Stomach (tissue), 9 donors: ENCODE results near the gene MAP3K5. TPM values are rescaled to one million over a fixed set of nuclear protein-coding genes. Genes with fewer than 3 reads are reported as not detected.

Source experiments
- DNase-seq, 2 donors: peaks; one replicate each; pipeline versions ENCODE4 v3.0.0 to v3.0.0-alpha.2; 2013 to 2019
- H3K27ac ChIP-seq, 5 donors: fragments of 200-600 bp in 4 of 5; sonication (generic) in 4 of 5; one replicate each; pipeline ENCODE4 v1.5.1; 2013 to 2019; ENCODE audit warnings: mild to moderate bottlenecking in 1 of 5, moderate library complexity in 1 of 5
- H3K27me3 ChIP-seq, 3 donors: fragments of 200-600 bp; sonication (generic); one replicate each; pipeline ENCODE4 v1.5.1; 2017 to 2019; ENCODE audit warnings: mixed run types in 1 of 3
- H3K36me3 ChIP-seq, 4 donors: fragments of 200-600 bp; sonication (generic); 1 replicate in 3 of 4; 2 replicates in 1 of 4; pipeline ENCODE4 v1.5.1; 2016 to 2019
- H3K4me1 ChIP-seq, 4 donors: fragments of 200-600 bp; sonication (generic); one replicate each; pipeline ENCODE4 v1.5.1; 2016 to 2019
- H3K4me3 ChIP-seq, 4 donors: fragments of 200-600 bp; sonication (generic) in 3 of 4; one replicate each; pipeline ENCODE4 v1.5.1; 2016 to 2019; ENCODE audit warnings: mild to moderate bottlenecking in 1 of 4
- H3K9me3 ChIP-seq, 4 donors: fragments of 200-600 bp; sonication (generic); one replicate each; pipeline ENCODE4 v1.5.1; 2016 to 2019
- EP300 ChIP-seq: sonication (generic); formaldehyde crosslinking; IDR thresholded peaks from one replicate; pipeline ENCODE4 v1.6.1; 2017; ENCODE audit warnings: antibody characterized with exemption
- POLR2A ChIP-seq, 4 donors: fragments of 450-650 bp; IDR thresholded peaks; one replicate each; pipeline ENCODE4 v1.6.1; 2016; ENCODE audit warnings: antibody characterized with exemption in 4 of 4, control low read depth in 2 of 4, mild to moderate bottlenecking in 1 of 4, moderate library complexity in 1 of 4
- POLR2AphosphoS5 ChIP-seq, 3 donors: sonication (generic); formaldehyde crosslinking; IDR thresholded peaks; one replicate each; pipeline ENCODE4 v1.6.1; 2016; ENCODE audit warnings: antibody characterized with exemption in 3 of 3
- WGBS, 5 donors: extraction: QIAGEN DNeasy Blood & Tissue Kit in 3 of 5; methylation state at CpG; one replicate each; pipeline versions ENCODE4 v1.1.5 to v1.1.7; 2013 to 2018; 5-methylcytosine and 5-hydroxymethylcytosine counted together
- intact Hi-C: fragments of 100-400 bp; cut with DNase I; formaldehyde crosslinking; loops from one replicate; pipeline ENCODE4 v1.15.1; 2023; ENCODE audit warnings: low total_unique reads
- polyA plus RNA-seq, 3 donors: library from polyadenylated mRNA; stranded (reverse); fragments of 200-250 nt; gene quantifications; one replicate each; pipeline ENCODE4 v1.2.3, GENCODE V29; 2013
- total RNA-seq, 5 donors: library from RNA; depleted of rRNA; stranded (reverse); fragments of >200 nt; gene quantifications; one replicate each; pipeline versions ENCODE4 v1.1.0 to v1.2.3, GENCODE V29; 2014 to 2016
- TF ChIP-seq, protein P1 (sequence below), 7 experiments: fragments of 450-650 bp in 4 of 7; fragments of 200-600 bp in 3 of 7; sonication (generic) in 3 of 7; IDR thresholded peaks; one replicate each; pipeline ENCODE4 v1.5.1; 2016 to 2019; ENCODE audit warnings: antibody characterized with exemption in 7 of 7, control low read depth in 2 of 7, mild to moderate bottlenecking in 1 of 7
- donor health status: healthy with polysubstance abuse.
- donor health status: Bipolar disorder and iron deficiency.
- donor health status: healthy.

Gene MAP3K5
- total and polyA plus RNA-seq, 8 donors, result 4.9 to 40.3 (median 23.6) TPM

DNA sequence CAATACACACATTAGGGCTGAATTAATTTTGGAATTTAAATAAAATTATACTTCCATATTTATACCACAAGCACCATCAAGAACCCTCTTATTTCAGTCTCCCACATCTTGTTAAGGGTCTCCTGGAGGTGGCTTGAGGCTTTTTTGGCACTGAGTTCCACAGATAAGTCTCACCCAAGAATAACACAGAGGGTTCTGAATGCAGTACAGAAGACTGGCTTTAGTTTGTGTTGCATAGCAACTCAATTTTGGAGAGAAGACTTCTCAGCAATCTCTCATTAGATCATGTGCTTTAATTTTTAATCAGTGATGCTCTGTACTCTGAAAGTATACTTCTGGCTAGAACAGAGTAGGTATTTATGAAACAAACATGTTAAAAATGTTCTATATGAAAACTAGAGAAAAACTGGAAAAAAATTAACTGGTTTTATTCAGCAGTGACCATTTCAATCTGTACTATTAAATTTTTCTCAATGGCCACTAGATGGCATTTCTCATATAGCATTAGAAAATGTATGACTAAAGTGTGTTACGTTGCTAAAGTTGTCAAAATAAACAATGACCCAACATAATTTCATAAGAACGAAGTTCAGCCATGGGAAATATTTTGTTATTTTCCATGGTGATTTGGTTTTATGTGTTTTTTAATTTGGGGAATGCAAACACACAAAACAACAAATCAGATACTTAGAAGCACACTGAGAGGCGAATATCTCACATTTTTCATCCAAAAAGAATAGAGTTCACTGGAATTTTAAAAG is 209.4 kb downstream of the MAP3K5 start:
- Histone ChIP-seq H3K4me3 (no peak overlapping the region), H3K27ac (peak overlapping the region in 4 of 5 donors; percentile 26 to 68 (median 54)), H3K4me1 (peaks cover 0 to 25% (median 13%) of the 10 kb centered on the region in 4 donors), H3K36me3 (peaks cover 13 to 82% (median 64%) of the 10 kb centered on the region in 4 donors), H3K9me3 (no peaks in the 10 kb centered on the region), H3K27me3 (no peaks in the 10 kb centered on the region)
- peak in 1 of 2 donors; percentile 65 for DNase-seq
- intact Hi-C loops, result no loop called here
- no peak for TF ChIP-seq POLR2A (IDR thresholded peaks at IDR 0.05)
- TF ChIP-seq POLR2AphosphoS5 (IDR thresholded peaks at IDR 0.05), result no peak
- TF ChIP-seq, protein P1, sequence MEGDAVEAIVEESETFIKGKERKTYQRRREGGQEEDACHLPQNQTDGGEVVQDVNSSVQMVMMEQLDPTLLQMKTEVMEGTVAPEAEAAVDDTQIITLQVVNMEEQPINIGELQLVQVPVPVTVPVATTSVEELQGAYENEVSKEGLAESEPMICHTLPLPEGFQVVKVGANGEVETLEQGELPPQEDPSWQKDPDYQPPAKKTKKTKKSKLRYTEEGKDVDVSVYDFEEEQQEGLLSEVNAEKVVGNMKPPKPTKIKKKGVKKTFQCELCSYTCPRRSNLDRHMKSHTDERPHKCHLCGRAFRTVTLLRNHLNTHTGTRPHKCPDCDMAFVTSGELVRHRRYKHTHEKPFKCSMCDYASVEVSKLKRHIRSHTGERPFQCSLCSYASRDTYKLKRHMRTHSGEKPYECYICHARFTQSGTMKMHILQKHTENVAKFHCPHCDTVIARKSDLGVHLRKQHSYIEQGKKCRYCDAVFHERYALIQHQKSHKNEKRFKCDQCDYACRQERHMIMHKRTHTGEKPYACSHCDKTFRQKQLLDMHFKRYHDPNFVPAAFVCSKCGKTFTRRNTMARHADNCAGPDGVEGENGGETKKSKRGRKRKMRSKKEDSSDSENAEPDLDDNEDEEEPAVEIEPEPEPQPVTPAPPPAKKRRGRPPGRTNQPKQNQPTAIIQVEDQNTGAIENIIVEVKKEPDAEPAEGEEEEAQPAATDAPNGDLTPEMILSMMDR (IDR thresholded peaks at IDR 0.05), result peak in 5 of 7 experiments; percentile 15 to 58 (median 50)
- WGBS, 5 donors, result 30 to 35% (median 32%) methylated on average over 3 of the region's 3 CpGs

DNA sequence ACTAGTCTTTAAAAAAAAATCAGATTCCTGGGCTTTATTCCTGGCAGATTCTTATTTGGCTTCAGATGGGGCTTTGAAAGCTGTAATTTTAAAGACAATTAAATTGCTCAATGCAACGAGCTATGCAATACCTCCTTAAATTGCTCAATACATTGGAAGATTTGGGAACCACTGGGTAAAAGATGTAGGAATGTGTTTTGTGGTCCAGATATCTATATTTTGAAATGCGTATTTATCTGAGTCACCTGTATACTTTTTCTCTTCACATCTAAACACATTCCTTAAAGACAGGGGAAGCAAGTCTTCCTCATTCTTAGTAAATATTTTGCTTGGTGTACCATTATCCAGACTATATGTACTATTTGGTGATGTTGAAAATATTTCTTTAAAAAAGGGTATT is 212.5 kb downstream of the MAP3K5 start:
- WGBS, 5 donors, result 87 to 96% (median 92%) methylated on average over 2 of the region's 2 CpGs
- no peak overlapping the region for H3K27ac ChIP-seq
- no peak for DNase-seq
- peaks cover 13 to 88% (median 73%) of the 10 kb centered on the region in 4 donors for H3K36me3 ChIP-seq
- no peaks in the 10 kb centered on the region for H3K27me3 ChIP-seq
- no peak overlapping the region for H3K4me3 ChIP-seq
- TF ChIP-seq, protein P1 (IDR thresholded peaks at IDR 0.05), result no peak
- TF ChIP-seq POLR2AphosphoS5 (IDR thresholded peaks at IDR 0.05), result no peak
- no peak for TF ChIP-seq EP300
- TF ChIP-seq POLR2A (IDR thresholded peaks at IDR 0.05), result no peak
- peaks cover 0 to 25% (median 14%) of the 10 kb centered on the region in 4 donors for H3K4me1 ChIP-seq
- intact Hi-C loops, result no loop called here
- H3K9me3 ChIP-seq, result no peaks in the 10 kb centered on the region

DNA sequence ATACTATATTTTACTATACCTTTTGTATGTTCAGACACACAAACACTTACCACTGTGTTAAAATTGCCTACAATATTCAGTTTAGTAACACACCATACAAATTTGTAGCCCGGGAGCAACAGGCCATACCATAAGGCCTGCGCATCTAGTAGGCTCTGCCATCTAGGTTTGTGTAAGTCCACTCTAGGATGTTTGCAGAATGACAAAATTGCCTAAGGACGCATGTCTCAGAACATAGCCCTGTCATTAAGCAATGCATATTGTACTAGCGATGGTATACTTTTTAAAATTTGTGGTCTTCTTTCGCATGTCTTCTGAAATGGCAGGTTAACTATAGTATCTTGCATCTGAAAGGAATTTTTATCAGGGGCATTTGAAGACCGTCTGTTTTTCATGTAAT is 215.5 kb downstream of the MAP3K5 start:
- peaks cover 13 to 92% (median 79%) of the 10 kb centered on the region in 4 donors for H3K36me3 ChIP-seq
- H3K9me3 ChIP-seq, result peaks cover 0 to under 1% (median 0%) of the 10 kb centered on the region in 4 donors
- TF ChIP-seq POLR2AphosphoS5 (IDR thresholded peaks at IDR 0.05) (no peak), EP300 (no peak), POLR2A (IDR thresholded peaks at IDR 0.05) (no peak)
- TF ChIP-seq, protein P1 (IDR thresholded peaks at IDR 0.05), result no peak
- intact Hi-C loops, result no loop called here
- WGBS, 5 donors, result 88 to 97% (median 91%) methylated on average over 6 of the region's 6 CpGs
- H3K27me3 ChIP-seq, result no peaks in the 10 kb centered on the region
- peaks cover 0 to 13% (median 9%) of the 10 kb centered on the region in 4 donors for H3K4me1 ChIP-seq
- DNase-seq, result no peak
- H3K27ac ChIP-seq, result no peak overlapping the region
- H3K4me3 ChIP-seq, result no peak overlapping the region

DNA sequence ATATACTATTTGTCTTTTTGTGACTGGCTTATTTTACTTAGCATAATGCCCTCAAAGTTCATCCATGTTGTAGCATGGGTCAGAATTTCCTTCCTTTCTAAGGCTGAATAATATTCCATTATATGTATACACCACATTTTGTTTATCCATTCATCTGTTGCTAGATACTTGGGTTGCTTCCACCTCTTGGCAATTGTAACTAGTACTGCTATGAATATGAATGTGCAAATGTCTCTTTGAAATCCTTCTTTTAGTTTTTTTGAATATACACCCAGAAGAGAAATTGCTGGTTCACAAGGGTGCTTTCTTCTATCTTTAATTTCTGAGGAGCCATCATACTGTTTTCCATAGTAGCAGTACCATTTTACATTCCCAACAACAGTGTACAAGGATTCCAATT is 220.8 kb downstream of the MAP3K5 start:
- TF ChIP-seq EP300 (no peak), POLR2AphosphoS5 (IDR thresholded peaks at IDR 0.05) (no peak), POLR2A (IDR thresholded peaks at IDR 0.05) (no peak)
- TF ChIP-seq, protein P1 (IDR thresholded peaks at IDR 0.05), result no peak
- DNase-seq, result no peak
- H3K36me3 ChIP-seq, result peaks cover 0 to 62% (median 48%) of the 10 kb centered on the region in 4 donors
- peaks cover 0 to 12% (median 6%) of the 10 kb centered on the region in 4 donors for H3K9me3 ChIP-seq
- peaks cover 4 to 21% (median 9%) of the 10 kb centered on the region in 4 donors for H3K4me1 ChIP-seq
- H3K27me3 ChIP-seq, result no peaks in the 10 kb centered on the region
- H3K27ac ChIP-seq, result no peak overlapping the region
- intact Hi-C loops, result no loop called here
- no peak overlapping the region for H3K4me3 ChIP-seq
